ENCODE data around the gene CCDC201.
A peak's percentile ranks its signal among the peaks of the same experiment; 100 is the strongest.

The CCDC201 gene, protein sequence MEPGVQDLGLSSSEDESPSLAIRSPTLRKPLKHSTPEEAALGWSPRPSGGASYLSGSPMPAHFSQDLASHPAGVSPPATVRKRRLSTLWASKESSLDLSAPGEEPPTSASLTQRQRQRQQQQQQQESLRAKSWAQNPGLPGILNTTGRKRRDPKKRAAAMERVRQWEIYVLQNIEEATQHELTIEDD

DNA sequence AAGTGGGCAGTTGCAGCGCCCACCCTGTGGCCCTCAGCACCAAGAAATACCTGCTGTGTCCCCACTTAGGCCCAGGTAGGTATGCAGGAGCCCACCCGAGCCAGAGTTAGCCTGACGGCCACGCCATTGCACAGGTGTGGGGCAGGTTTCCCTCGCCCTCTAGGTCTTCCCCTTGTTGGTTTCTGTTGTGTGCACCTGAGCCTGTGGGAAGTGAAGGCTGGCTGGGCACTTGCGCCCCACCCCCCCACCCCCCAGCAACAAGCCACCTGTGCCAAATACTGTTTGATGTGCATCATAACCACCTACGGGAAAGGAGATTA lies at the start of gene CCDC201:
CCDC201 (minus strand) TSS at position 48 of the 320 bp plus-strand sequence. CDS start 75 bp downstream, outside the sequence.
- DNase-seq (ENCODE audit: low spot score): no peak

DNA sequence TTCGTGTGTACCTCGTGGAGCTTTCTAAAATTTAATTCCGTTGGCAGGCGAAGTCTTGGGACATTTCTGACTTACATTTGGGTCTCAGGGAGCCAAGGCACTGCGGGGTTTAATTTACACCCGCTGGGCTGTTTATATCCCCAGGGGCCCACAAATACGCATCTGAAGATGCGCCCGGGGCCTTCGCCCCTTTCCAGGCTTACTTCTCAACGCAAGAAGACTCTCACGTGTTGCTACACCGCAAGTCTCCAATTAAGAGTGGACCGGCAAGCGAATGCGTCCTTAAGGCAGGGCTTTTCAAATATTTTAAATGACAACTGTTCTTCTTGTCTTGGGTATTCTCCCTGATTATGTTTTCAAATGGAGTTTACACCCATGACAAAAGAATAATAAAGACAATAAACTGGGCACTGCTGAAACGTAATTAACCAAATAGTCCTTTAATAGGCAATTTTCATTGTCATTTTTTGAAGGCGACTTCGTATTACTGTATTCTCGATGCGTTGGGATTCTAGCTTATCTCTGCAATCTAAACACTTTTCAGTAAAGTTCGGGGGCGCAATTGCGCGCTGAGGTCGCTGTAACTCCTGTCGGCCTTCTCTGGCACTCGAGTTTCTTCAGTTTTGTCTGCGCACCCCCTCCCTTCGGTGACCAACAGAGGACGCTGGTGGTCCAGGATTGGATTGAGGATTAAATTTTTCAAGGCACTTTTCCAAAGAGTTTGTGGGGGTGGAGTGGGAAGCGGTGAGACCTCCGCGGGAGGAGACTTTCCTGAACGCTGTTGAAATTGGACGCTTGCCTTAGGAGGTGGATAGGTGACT lies 49.0 kb upstream of the CCDC201 start:
- peak; percentile 61 for DNase-seq (ENCODE audit: low spot score)

DNA sequence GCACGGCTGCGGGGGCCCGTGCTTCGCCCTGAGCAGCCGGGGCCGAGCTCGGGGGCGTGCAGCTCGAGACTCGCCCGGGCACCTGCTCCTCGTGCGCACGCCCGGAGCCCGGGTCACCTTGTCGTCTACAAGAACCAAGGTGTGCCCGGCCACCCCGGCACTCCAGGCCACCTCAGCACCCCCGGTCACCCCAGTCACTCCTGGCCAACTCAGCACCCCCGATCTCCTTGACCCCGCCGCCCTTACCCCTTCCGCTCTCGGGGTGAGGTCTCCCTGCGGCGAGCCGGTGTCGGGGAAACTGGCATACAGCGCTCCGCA lies 48.5 kb upstream of the CCDC201 start:
- DNase-seq (ENCODE audit: low spot score): no peak

DNA sequence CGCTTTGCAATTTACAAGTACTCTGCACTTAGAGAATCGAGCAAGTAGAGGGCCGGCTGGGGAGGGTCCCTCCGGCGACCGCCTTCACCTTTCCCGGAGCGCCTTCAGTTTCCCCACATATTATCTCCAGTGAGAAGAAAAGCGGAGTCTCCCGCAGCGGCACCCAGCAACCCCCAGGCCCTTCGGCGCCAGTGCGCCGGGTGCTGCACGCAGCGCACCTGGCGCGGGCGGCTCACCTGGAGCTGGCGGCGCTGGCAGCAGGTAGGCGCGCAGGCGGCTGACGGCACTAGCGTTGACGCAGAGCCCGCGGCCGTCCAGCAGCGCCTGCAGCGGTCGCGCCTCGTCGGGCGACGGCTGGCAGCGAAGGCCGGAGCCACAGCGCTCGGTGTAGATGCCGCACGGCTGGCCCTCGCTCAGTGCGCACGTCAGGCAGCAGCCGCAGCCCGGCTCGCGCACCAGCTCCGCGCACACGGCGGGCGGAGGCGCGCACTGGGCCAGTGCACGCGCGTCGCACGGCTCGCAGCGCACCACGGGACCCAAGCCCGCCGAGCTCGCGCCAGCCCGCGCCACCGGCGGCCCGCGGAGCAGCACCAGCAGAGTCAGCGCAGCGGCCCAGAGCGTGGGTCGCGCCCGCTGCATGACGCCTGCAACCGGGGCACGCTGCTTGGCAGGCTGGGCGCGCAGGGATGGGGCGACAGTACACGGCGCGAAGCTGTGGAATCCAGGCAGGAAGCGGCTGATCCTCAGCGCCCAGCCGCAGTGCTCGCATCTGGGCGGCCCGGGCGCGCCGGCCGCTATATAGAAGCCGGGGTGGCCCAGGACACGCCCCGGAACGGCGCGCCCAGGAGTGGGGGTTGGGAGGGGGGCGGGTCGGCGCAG lies 47.9 kb upstream of the CCDC201 start, which contains the start of gene IGFBP3:
IGFBP3 (minus strand) TSS at position 771 of the 879 bp plus-strand sequence; CDS start at position 639, 132 bp downstream.
- DNase-seq (ENCODE audit: low spot score): peak; percentile 43

DNA sequence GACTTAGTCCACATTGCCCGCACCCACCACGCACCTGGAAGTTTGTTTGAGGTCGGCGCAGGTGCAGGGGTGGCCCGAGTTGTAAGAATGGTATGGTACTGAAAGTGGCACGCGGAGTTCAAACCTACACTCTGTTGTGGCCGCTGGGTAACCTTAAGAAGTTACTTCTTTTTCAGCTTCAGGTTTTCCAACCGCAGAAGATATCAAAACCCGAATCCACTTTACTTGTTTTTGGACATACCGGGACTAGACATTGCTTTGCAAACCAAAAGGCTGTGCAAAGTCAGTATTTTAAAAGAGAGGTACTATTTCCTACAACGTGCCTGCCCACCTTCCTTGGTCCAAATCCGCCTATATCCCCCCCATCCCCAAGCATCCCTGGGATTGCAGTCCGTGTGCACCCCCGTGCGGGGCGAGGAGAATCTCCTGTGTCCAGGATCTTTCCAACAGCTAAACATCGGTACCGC lies 47.1 kb upstream of the CCDC201 start:
- DNase-seq (ENCODE audit: low spot score): no peak

DNA sequence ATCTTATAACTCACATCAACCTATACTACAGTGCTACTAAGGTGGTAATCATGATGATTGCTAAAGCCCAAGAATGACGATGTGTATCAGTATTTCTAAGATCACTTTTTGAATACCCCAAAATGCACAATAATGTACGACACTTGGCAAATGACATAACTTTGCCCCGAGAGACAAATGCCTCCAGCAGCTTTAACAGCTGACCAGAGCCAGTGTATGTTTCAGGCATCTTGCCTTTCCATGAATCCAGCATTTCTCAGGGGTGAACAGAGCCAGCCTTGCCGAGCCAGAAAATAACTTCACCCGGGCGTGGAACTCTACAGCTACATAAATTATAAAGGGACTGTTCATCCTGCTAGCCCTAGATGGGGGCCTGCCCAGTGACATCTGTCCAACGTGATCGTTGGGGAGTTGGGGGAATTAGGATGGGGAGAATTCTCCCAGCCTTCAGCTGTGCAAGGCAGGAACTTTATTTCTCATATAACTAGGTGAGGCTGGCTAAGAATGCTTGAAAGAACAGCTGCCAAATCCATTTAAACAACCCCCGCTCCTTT lies 46.4 kb upstream of the CCDC201 start:
- DNase-seq (ENCODE audit: low spot score): no peak

DNA sequence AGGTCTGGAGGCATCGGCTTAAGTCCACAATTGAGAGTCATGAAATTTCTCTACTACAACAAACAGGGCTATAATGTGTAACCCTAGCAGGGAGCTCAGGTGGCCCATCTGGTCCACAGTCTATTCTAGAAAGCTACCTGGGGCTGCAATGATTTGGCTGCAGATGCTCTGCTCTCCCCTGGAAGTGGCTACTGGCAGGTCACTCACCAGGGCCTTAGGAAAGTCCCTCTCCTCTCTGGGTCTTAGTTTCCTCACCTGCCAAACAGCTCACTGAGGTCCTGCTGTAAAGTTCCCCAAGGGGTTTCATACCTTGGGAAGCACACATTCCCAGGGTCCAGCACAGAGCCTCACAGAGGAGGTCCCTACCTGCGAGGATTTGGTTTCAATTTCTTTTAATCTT lies 45.7 kb upstream of the CCDC201 start:
- no peak for DNase-seq (ENCODE audit: low spot score)

DNA sequence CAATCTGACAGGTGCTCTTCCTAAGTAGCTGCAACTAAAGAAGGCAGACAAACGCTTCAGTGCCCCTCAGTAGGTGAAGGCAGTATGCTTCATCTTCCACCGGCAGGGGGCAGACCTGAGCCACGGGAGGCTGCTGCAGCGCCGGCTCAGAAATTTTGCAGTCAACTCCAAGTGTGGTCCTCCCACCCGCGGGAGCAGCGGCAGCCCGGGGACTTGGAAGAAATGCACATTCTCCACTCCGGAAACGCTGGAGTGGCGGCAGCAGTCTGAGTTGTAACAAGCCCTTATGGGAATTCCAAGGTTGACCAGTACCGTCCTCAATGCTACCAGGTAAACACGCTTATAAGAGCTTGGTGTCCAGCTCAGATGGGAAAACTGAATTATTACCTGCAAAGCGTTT lies 44.8 kb upstream of the CCDC201 start:
- peak; percentile 86 for DNase-seq (ENCODE audit: low spot score)

DNA sequence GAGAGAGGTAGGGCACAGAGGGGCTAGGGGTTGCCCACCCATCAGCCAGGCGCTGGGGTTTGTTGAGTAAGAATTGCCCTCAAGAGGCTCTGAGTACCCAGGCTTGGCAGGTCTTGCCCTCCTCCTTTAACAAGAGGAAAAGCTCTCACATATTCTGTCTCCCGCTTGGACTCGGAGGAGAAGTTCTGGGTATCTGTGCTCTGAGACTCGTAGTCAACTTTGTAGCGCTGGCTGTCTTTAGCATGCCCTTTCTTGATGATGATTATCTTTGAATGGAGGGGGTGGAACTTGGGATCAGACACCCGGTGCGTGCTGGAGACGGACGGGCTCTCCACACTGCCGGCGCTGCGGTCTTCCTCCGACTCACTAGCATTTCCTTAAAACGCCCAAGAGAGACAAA lies 44.2 kb upstream of the CCDC201 start:
- no peak for DNase-seq (ENCODE audit: low spot score)

DNA sequence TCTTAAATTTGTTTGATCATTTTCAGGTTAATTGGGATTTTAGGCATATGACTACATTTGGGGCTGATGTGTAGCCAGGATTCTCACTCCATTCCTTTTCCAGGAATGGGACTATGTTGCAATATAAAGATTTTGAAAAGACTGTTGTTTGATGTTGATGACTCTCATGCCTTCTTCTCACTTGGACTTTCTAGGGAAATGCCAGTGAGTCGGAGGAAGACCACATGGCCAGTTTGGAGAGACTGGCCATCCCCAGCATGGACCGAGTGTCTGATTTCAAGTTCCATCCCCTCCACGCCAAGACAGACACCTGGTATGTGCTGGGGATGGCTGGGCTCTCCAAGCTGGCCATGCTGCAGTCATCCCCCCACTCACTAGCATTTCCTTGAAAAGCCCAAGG lies 42.7 kb upstream of the CCDC201 start:
- no peak for DNase-seq (ENCODE audit: low spot score)

DNA sequence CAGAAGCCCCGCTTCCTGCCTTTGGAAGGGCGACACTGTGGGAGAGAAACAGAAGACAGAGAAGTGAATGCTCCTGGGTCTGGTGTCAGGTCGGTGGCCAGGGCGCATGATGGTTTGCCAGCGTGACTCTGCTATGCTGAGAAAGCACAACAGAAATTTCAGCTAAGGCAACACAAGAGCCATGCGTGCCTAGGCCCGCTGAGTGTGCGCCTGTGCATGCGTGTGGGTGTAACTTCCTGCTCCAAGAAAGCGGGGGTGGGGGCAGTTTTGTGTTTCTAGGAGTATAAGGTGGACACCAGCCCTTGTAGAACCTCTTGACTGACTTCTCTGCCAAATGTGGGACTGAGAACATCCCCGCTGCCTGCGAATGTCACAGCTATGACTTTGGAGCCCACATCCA lies 42.0 kb upstream of the CCDC201 start:
- no peak for DNase-seq (ENCODE audit: low spot score)

DNA sequence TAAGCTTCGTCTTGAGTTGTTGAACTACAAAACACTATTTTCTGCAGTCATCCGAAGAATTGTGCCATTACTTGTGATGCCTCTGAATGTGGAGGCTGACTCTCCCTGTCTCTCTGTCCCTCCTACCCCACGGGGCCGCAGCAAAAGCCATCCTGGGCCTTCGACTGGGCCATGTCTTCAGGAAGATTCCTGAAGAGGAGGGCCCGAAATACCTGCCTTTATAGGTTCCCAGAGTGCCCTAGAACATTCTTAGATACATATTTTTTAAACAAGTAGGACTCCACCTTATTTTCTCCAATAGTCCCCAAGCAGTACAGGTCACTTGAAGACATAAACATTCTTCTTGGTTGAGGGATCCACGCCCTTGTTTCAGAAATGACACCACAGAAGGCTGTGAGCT lies 40.1 kb upstream of the CCDC201 start:
- DNase-seq (ENCODE audit: low spot score): no peak

DNA sequence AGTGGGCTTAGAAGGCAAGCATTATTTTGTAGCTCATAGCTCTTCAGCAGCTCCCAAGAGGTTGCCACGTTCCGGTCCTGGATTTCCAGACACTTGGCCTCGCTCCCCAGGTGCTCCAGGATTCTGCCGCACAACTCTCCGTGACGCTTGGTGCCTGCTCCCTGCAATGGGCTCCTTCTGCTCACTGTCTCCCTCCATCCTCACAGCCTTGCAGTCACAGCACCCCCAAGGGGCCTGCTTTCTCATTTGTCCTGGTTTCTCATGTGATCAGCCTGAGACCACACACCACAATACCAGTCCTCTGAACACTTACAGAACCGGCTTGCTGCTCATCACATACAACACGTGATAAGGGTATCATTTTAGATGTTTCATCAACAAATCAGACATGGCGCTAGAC lies 38.4 kb upstream of the CCDC201 start:
- DNase-seq (ENCODE audit: low spot score): no peak

DNA sequence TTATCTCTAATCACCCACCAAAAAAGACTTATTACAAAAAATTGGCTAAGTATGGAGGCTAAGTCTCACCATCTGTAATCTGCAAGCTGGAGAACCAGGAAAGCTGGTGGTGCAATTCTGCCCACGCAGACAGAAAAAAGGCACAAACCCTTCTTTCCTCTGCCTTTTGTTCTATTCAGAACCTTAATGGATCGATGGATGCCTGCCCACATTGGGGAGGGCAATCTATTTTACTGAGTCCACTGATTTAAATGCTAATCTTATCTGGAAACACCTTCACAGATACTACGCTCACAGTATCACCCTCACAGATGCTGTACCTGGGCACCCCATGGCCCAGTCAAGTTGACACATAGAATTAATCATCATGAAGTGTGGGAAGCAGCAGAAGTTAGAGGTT lies 38.0 kb upstream of the CCDC201 start:
- DNase-seq (ENCODE audit: low spot score): no peak

DNA sequence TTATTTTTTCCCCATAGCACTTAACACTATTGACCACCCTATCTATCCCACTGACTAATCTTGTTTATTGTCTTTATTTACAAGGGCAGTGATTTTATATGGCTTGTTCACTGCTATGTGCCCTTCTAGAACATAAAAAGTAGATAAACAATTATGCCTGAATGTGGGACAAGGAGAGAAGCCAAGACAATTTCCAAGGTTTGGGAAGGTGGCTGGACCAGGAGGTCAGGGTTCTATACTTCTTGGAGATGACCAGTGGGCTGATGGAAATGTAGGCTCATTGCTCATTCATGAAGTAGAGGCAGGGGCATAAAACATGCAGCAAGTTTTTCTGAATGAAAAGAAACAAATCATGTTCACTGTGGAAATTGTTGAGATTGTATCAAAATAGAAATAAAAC lies 36.7 kb upstream of the CCDC201 start:
- DNase-seq (ENCODE audit: low spot score): no peak

DNA sequence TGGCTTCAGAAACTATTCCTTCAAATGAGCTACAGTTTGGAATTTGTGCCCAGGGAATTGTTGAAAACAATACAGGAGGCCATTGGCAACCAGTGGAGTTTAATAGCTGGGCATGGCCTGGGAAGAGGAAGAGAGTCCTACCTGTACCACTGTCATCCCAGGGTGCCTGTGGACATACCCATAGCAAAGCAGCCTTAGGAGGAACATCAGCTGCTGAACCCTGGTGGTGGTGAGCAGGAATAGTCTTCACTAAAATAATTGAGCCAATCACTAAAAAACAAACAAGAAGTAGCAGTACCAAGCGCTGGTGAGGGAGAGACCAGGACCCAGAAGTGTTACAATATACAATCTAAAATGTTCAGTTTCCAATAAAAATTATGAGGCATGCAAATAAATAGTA lies 29.9 kb upstream of the CCDC201 start:
- DNase-seq (ENCODE audit: low spot score): no peak

DNA sequence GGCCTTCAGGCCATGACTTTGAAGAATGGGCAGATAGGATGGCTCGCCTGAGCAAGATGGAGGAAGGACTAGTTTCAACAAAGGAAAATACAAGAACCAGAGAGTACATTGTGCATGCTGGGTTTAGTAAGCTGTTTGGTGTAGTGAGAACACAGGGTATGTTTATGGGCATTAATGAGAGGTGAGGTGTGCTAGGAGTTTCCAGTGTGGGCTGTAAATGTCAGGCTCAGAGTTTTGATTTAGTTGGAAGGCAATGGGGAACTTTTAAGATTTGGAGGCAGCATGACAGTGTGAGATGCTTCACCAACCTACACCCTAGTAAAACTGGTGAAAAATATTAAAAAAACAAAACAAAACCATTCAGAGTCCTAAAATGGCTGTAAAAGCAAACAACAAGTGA lies 28.7 kb upstream of the CCDC201 start:
- DNase-seq (ENCODE audit: low spot score): no peak

DNA sequence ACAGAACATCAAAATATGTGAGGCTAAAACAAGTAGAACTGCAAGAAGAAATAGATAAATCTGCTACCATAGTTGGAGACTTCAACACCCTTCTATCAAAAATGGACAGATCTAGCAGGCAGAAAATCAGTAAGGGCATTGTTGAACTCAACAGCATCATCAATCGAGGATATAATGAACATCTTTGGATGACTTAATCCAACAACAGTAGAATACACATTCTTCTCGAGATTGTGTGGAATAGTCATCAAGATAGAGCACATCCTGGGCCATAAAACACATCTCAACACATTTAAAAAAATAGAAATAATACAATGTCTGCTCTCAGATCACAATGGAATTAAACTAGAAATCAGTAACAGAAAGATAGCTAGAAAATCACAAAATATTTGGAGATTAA lies 25.3 kb upstream of the CCDC201 start:
- DNase-seq (ENCODE audit: low spot score): no peak

DNA sequence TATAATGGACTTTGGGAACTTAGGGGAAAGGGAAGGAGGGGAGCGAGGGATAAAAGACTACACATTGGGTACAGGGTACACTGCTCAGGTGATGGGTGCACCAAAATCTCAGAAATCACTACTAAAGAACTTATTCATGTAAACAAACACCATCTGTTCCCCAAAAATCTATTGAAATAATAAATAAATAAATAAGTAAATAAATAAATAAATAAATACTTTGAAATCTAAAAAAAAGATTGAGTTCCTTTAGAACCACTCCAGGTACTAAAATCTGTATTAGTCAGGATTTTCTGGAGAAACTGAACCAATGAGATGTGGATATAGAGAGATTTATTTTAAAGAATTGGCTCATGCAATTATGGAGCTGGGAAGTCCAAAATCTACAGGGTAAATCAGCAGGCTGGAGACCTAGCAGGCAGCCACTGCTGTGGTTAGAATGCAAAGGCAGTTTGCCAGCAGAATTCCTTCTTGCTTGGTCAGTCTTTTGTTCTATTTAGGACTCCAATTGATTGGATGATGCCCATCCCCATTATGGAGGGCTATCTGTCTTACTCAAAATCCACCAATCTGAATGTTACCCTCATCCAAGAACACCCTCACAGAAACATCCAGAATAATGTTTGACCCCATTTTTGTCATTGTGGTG lies 24.3 kb upstream of the CCDC201 start:
- DNase-seq (ENCODE audit: low spot score): no peak

DNA sequence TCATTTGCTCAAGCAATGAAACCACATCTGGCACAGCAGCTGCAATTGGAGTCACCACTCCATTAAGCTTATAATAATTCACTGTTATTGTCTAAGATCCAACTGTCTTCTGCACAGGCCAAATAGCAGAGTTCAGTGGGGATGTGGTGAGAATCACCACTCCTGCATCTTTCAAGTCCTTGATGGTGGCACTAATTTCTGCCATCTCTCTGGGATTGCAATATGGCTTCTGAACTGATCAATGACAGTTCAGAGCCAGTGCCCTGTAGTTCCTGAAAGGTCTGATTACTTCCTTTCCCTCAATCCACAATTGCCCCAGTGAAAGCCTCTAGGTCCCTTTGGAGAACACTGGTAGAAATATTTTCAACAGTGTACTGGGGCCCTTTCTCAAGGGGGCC lies 21.8 kb upstream of the CCDC201 start:
- no peak for DNase-seq (ENCODE audit: low spot score)

DNA sequence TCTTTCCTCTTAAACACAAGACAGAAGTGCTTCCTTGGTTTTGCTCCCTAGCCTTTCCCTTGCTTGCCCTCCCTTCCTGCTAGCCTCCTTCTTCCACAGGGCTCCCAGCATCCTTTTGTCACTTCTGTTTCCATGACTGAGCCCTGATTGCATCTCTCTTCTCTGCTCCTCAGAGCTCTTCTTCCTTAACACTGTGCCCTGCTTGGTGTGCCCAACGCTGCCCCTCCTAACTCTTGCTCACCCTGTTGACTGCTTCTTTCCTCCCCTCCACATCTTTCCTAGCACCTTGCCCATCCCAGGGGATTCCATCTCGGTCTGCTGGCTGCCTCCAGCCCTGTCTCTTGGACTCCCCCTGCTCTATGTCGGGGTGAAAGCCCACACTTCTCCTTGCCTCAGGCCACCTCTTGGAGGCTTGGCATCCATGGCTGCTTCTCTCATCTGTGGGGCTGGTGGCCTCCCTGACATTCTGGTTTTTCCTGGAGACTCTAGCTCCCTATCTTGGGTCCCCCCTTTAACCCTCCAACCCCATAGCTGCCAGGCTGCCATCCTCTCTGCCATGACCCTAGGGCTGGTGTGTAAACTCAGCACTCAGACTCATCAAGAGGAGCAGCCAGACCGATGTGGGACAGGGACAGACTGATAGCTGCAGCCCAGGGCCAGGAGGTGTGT lies 21.2 kb upstream of the CCDC201 start:
- no peak for DNase-seq (ENCODE audit: low spot score)
